Right cardiac atrium (tissue), 5 donors: ENCODE measurements around the gene KAZALD1. TPM values are rescaled to one million over a fixed set of nuclear protein-coding genes. Genes with fewer than 3 reads are reported as not detected.

Experiments
- ATAC-seq, 2 donors: fragments of 200-7000 bp; cut with Tn5 transposase; one replicate each; pipeline versions ENCODE4 v1.8.0 to v1.9.1; 2020; ENCODE audit warnings: moderate library complexity in 2 of 2, mild to moderate bottlenecking in 1 of 2
- DNase-seq, 3 donors: peaks; one replicate each; pipeline ENCODE4 v3.0.0-alpha.2; 2020
- H3K27ac ChIP-seq: one replicate; pipeline ENCODE4 v1.5.1; 2013; ENCODE audit warnings: mild to moderate bottlenecking, low read length, control low read depth, moderate library complexity
- H3K27me3 ChIP-seq: one replicate; pipeline ENCODE4 v1.6.1; 2013; ENCODE audit not compliant: control insufficient read depth, insufficient read depth
- H3K4me1 ChIP-seq: one replicate; pipeline ENCODE4 v1.6.1; 2013; ENCODE audit warnings: low read length; ENCODE audit not compliant: control insufficient read depth, insufficient read depth
- H3K4me3 ChIP-seq: one replicate; pipeline ENCODE4 v1.5.1; 2013; ENCODE audit warnings: low read length, control low read depth
- H3K9me3 ChIP-seq: one replicate; pipeline ENCODE4 v1.6.1; 2013; ENCODE audit warnings: low read length; ENCODE audit not compliant: control insufficient read depth
- WGBS: extraction: QIAGEN DNeasy Blood & Tissue Kit; methylation state at CpG from one replicate; pipeline ENCODE4 v1.1.7; 2013; 5-methylcytosine and 5-hydroxymethylcytosine counted together
- intact Hi-C, 4 donors: fragments of 100-400 bp; cut with DNase I; formaldehyde crosslinking; loops; one replicate each; pipeline versions ENCODE4 v1.11.0 to v1.14.0; 2022 to 2023
- polyA plus RNA-seq: library from polyadenylated mRNA; stranded (reverse); fragments of 200-250 nt; gene quantifications from one replicate; pipeline ENCODE4 v1.2.3, GENCODE V29; 2013
- total RNA-seq, 4 donors: library from RNA; stranded (reverse); fragmentation: NEBNext Ultra II Directional; extraction: Animal tissue kit (Norgen Biotek cat#: 25700); gene quantifications; one replicate each; pipeline ENCODE4 v1.2.1, GENCODE V29; 2021
- donor health status: healthy with polysubstance abuse.
- donor health status: DM: no; HTN: yes; CAD: no.
- donor health status: DM: no; HTN: no; CAD: no.
- donor health status: DM: no; HTN: yes; CAD: no; lungs with severe emphysema.
- donor health status: DM: yes; HTN: yes; CAD: no.

The KAZALD1 gene
- total and polyA plus RNA-seq, 5 donors = 6.7 to 19.1 (median 13.3) TPM

GRCh38 chr10:101090597-101090996 is 28.8 kb downstream of the KAZALD1 start:
- Histone ChIP-seq H3K4me3 (no peak overlapping the region), H3K4me1 (no peaks in the 10 kb centered on the region), H3K9me3 (no peaks in the 10 kb centered on the region), H3K27me3 (no peaks in the 10 kb centered on the region), H3K27ac (no peak overlapping the region)
- intact Hi-C loops = no loop called here
- DNase-seq = no peak
- 92% methylated on average over 5 of the region's 5 CpGs for WGBS
- no peak for ATAC-seq

DNA sequence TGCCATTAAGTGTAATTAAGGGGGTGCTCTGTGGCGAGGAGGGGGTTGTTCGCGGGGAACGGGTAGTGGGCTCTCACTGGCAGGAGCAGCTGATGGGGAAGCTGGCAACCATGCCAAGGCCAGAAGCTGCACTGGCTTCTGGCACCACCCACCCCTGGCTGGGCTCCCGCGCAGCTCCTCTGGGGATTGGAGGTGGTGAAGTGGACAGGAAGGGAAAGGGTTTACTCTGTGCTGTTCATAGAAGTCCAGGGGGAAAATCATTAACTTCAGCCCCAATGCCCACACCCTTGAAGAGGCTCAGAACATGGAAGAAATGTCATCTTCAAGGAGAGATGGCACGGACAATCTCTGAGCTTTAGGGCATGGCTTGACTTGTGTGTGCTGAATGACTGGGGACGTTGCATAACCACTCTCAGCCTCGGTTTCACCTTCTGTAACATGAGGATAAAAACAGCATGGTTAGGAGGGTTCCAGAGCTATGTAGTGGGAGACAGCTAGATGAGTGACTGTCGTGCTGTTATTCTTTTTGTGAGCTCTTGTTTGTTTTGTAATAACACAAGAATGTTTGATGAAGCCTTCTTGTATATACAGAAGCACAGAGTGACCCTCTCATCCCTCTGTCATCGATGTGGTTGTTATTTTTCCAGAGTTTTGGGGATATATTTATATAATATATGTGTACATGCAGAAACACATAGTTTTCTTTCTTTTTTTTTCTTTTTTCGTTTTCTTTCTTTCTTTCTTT is 29.9 kb downstream of the KAZALD1 start:
- H3K4me3 ChIP-seq = no peak overlapping the region
- H3K27ac ChIP-seq = no peak overlapping the region
- intact Hi-C loops = no loop called here
- H3K9me3 ChIP-seq = no peaks in the 10 kb centered on the region
- ATAC-seq = no peak
- H3K4me1 ChIP-seq = no peaks in the 10 kb centered on the region
- H3K27me3 ChIP-seq = no peaks in the 10 kb centered on the region
- 69% methylated on average over 12 of the region's 12 CpGs for WGBS
- no peak for DNase-seq

- Histone ChIP-seq H3K27me3 (no peaks in the 10 kb centered on the region), H3K4me1 (no peaks in the 10 kb centered on the region), H3K27ac (no peak overlapping the region), H3K9me3 (no peaks in the 10 kb centered on the region), H3K4me3 (no peak overlapping the region)
- ATAC-seq = no peak
- intact Hi-C loops = no loop called here
- whole genome bisulfite sequencing = 45% methylated on average over 9 of the region's 9 CpGs
- DNase-seq = no peak
These were observed 31.1 kb downstream of the KAZALD1 start for GRCh38 chr10:101092881-101093354.

DNA sequence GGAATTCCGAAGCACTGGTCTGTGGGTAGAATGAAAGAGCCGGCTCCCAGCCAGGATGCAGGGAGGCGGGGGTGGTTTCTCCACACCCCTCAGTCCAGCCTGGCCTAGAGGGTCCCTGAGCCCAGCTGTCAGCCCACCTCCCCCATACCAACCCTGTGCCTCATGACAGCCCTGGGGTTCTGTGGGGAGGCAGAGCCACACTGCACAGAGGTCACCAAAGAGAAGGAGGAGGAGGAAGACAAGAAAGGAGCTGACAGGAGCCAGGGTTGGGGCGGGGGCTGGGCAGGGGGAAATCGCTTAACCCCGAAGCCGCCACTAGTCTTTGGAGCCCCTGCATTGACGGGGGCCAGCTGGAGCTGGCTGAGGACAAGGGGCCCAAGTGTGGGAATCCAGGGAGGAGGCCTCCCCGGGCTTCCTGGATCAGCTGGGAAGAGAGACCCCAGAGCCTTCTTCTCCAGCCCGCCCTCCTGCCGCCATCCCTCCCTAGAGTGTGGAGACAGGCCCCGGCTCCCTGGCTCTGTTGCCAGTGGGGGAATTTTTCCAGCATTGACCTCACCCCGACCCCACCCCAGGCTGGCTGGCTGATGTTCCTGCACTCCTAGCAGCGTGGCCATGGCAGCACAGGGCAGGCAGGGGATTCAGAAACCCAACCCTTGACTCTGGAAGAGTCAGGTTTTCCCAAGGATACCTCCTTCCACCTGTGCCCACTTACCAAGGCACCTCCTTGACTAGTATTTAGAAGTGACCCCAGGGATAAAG is 32.5 kb downstream of the KAZALD1 start:
- Histone ChIP-seq H3K27ac (no peak overlapping the region), H3K4me1 (no peaks in the 10 kb centered on the region), H3K4me3 (no peak overlapping the region), H3K9me3 (no peaks in the 10 kb centered on the region), H3K27me3 (no peaks in the 10 kb centered on the region)
- intact Hi-C loops = loop anchor here in 2 of 4 donors (2.0 kb wide), 1 partner anchor 49 kb away; no protein-coding TSS in a partner anchor
- ATAC-seq (no peak), DNase-seq (peak in 1 of 3 donors; percentile 30)
- 52% methylated on average over 14 of the region's 14 CpGs for WGBS

- Histone ChIP-seq H3K9me3 (no peaks in the 10 kb centered on the region), H3K4me1 (no peaks in the 10 kb centered on the region), H3K27me3 (no peaks in the 10 kb centered on the region), H3K27ac (no peak overlapping the region), H3K4me3 (no peak overlapping the region)
- no peak for ATAC-seq
- 80% methylated on average over 6 of the region's 6 CpGs for WGBS
- DNase-seq = no peak
- intact Hi-C loops = loop anchor here in 2 of 4 donors (2.0 kb wide), 1 partner anchor 48 kb away; no protein-coding TSS in a partner anchor
These were observed 33.2 kb downstream of the KAZALD1 start for GRCh38 chr10:101095004-101095403.

DNA sequence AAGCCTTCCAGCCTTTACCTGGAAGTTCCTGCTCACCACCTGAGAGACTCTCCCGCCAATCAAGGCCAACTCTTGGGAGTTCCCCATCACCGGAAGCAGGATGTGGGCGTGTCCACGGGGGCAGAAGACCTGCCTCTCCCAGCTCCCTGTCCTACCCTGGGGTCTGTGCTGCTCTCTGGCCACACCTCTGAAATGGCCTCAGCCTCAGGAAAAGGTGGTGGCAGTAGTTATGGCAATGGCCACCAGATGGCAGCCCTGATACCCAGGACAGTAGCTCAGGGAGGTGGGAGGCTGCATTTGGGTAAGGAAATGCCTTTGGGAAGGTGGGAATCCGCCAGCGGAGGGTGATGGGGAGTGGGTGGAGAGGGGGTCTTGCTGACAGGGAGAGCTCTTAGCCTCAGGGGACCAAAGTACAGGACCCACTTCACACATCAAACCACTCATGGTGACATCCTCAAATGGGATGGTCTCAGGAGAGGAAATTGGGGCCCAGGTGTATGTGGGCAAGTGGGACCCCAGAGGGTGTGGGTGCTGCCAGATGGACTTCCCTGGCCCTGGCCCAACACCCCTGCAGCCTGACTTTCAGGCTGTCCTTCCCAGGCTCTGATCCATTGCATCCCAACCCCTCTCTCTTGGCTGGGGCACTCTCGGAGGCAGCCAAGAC is 33.9 kb downstream of the KAZALD1 start:
- no peaks in the 10 kb centered on the region for H3K4me1 ChIP-seq
- no peak overlapping the region for H3K4me3 ChIP-seq
- H3K27ac ChIP-seq = no peak overlapping the region
- no peaks in the 10 kb centered on the region for H3K27me3 ChIP-seq
- intact Hi-C loops = loop anchor here (2.0 kb wide), 1 partner anchor 47 kb away; no protein-coding TSS in a partner anchor
- WGBS = 23% methylated on average over 7 of the region's 7 CpGs
- ATAC-seq = peak; percentile 73 to 75
- H3K9me3 ChIP-seq = no peaks in the 10 kb centered on the region
- peak; percentile 65 to 84 (median 80) for DNase-seq

DNA sequence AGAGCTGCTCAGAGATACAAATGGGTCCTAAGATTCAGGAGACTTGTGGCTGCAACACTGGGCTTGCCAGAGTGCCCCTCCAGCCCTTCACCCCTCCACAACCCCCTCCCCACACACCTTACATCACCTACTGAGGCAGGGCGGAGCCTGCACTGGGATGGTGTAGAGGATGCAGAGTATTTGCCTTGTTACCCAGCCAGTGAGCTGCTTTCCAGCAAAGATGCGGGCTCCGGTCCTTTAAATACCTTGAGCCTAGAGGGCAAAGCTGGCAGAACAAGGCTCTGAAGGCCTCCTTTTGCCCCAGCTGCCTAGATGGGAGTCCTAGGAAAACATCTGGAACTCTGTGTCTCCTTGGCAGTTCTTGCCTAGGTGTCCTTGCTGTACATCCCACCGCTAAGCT is 34.6 kb downstream of the KAZALD1 start:
- 91% methylated on average over 4 of the region's 4 CpGs for WGBS
- intact Hi-C loops = loop anchor here in 2 of 4 donors (2.0 kb wide), 1 partner anchor 46 kb away; no protein-coding TSS in a partner anchor
- ATAC-seq (no peak), DNase-seq (peak in 1 of 3 donors; percentile 33)
- Histone ChIP-seq H3K9me3 (no peaks in the 10 kb centered on the region), H3K4me3 (no peak overlapping the region), H3K27me3 (no peaks in the 10 kb centered on the region), H3K27ac (no peak overlapping the region), H3K4me1 (no peaks in the 10 kb centered on the region)

DNA sequence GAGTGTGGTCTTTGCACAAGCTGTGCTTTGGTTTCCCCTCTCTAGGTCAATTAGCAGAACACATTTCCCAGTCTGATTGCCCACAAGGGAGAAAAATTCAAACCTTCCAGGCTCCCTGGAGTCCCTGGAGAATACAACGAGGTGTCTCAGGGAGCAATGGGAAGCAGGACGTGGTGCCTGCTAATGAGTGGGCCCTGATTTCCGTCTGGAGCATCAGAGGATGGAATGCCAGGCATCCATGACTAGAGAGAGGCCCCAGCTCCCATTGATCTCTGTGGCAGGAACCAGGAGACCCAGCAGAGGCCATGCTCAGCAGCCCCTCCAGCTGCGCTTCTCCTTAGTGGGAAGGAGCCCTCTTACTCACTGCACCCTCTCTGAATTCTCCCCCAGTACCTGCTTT is 36.1 kb downstream of the KAZALD1 start:
- ATAC-seq (no peak), DNase-seq (no peak)
- 37% methylated on average over 4 of the region's 4 CpGs for WGBS
- H3K27ac ChIP-seq = no peak overlapping the region
- H3K4me1 ChIP-seq = no peaks in the 10 kb centered on the region
- intact Hi-C loops = loop anchor here in 2 of 4 donors (2.0 kb wide), 1 partner anchor 45 kb away; no protein-coding TSS in a partner anchor
- H3K4me3 ChIP-seq = no peak overlapping the region
- H3K27me3 ChIP-seq = no peaks in the 10 kb centered on the region
- no peaks in the 10 kb centered on the region for H3K9me3 ChIP-seq

DNA sequence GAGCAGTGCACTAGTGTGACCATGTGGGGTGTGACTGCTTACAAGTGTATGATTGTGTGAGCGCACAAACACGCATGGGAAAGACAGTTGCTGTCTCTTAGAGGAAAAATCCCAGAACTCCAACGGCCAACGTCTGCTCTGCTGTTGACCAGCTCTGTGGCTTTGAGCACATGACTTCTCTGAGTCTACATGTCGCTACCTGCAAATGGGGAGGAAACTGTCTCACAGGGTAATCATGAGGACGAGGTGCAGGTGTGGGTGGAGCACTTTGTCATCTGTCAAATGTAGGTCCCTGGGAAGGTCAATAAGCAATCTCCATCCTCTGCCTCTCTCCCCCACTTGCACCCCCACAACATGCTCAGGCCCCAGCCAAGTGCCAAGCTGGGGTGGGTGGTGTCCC is 38.1 kb downstream of the KAZALD1 start:
- Histone ChIP-seq H3K4me1 (no peaks in the 10 kb centered on the region), H3K4me3 (no peak overlapping the region), H3K27ac (no peak overlapping the region), H3K27me3 (no peaks in the 10 kb centered on the region), H3K9me3 (no peaks in the 10 kb centered on the region)
- ATAC-seq (no peak), DNase-seq (no peak)
- 73% methylated on average over 6 of the region's 6 CpGs for WGBS
- intact Hi-C loops = no loop called here

DNA sequence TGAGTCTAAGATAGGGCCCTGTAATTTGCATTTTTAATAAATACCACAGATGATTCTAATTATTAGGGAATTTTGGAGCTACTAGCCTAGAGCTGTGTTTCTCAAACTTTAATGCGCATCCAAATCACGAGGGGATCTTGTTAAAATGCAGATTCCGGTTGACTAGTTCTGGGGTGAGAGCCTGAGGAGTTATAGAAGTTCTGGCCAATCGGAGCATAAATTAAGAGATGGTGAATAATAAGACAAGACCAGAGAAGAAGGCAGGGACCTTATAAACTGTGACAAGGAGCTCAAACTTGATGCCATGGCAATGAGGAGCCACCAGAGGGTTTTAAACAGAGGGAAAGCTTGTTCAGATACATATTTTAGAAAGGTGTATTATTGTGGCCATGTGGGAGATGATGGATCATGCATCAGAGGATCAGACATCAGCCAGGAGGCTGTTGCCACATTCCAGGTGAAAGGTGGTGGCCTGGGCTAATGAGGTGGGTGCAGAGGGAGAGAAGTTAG is 39.6 kb downstream of the KAZALD1 start:
- no peak overlapping the region for H3K27ac ChIP-seq
- no peaks in the 10 kb centered on the region for H3K9me3 ChIP-seq
- DNase-seq (no peak), ATAC-seq (no peak)
- H3K4me3 ChIP-seq = no peak overlapping the region
- intact Hi-C loops = no loop called here
- H3K4me1 ChIP-seq = no peaks in the 10 kb centered on the region
- H3K27me3 ChIP-seq = no peaks in the 10 kb centered on the region
- 74% methylated on average over 4 of the region's 4 CpGs for WGBS
